SKM-1 (cell line): ENCODE measurements around the gene RARG.
"Not testable (repeated sequence)": the region's sequence is repeated elsewhere in the genome, so short reads cannot be mapped to it uniquely, and the experiment has no call there.

Experiments used
- DNase-seq: peaks from one replicate; lab custom pipeline; 2025; ENCODE audit not compliant: unreplicated experiment; lab: John Stamatoyannopoulos, UW

RARG gene

GRCh38 chr12:53211476-53212381 is 20.3 kb downstream of the RARG start:
- DNase-seq: no peak

GRCh38 chr12:53210843-53211242 is 21.2 kb downstream of the RARG start:
- no peak for DNase-seq

- peak; percentile 24 for DNase-seq
Measured at GRCh38 chr12:53208877-53209463, 23.0 kb downstream of the RARG start.

GRCh38 chr12:53208435-53208834 is 23.6 kb downstream of the RARG start:
- DNase-seq: no peak

- DNase-seq: no peak
Measured at GRCh38 chr12:53207042-53207441, 25.0 kb downstream of the RARG start, which contains the start of gene ITGB7. Gene ITGB7, minus strand, starts transcription at chr12:53207251. Its CDS starts 6,808 bp downstream, at chr12:53200443.

- peak; percentile 16 for DNase-seq
Measured at GRCh38 chr12:53205747-53206419, 26.1 kb downstream of the RARG start.

- DNase-seq: no peak
Measured at GRCh38 chr12:53204351-53204750, 27.7 kb downstream of the RARG start.

- DNase-seq: not testable (repeated sequence)
Measured at GRCh38 chr12:53202316-53202715, 29.7 kb downstream of the RARG start.

GRCh38 chr12:53201639-53202038 is 30.4 kb downstream of the RARG start:
- no peak for DNase-seq

GRCh38 chr12:53201177-53201541 is 30.9 kb downstream of the RARG start:
- no peak for DNase-seq

GRCh38 chr12:53200458-53201176 is 31.4 kb downstream of the RARG start:
- no peak for DNase-seq

- DNase-seq: no peak
Measured at GRCh38 chr12:53200107-53200457, 31.9 kb downstream of the RARG start.

- no peak for DNase-seq
Measured at GRCh38 chr12:53199700-53200099, 32.3 kb downstream of the RARG start.

- DNase-seq: no peak
Measured at GRCh38 chr12:53198486-53199110, 33.4 kb downstream of the RARG start.

- no peak for DNase-seq
Measured at GRCh38 chr12:53197011-53197640, 34.9 kb downstream of the RARG start.

- DNase-seq: no peak
Measured at GRCh38 chr12:53196486-53196885, 35.5 kb downstream of the RARG start.

- no peak for DNase-seq
Measured at GRCh38 chr12:53195516-53196420, 36.2 kb downstream of the RARG start.

GRCh38 chr12:53194973-53195372 is 37.0 kb downstream of the RARG start:
- DNase-seq: no peak

- DNase-seq: no peak
Measured at GRCh38 chr12:53193985-53194716, 37.9 kb downstream of the RARG start.
